GM23248 (cell line): ENCODE measurements around the gene GALNT16. TPM values are rescaled to one million over a fixed set of nuclear protein-coding genes. Genes with fewer than 3 reads are reported as not detected.

Source experiments
- DNase-seq: peaks from one replicate; pipeline ENCODE4 v3.0.0-alpha.2; 2015
- H2AFZ ChIP-seq: fragments of 200-600 bp; sonication (generic); 2 replicates; pipeline ENCODE4 v1.6.1; 2016; ENCODE audit warnings: antibody characterized with exemption
- H3F3A ChIP-seq: fragments of 200-600 bp; sonication (generic); 2 replicates; pipeline ENCODE4 v1.6.1; 2016; ENCODE audit warnings: mild to moderate bottlenecking, antibody characterized with exemption, mixed run types; ENCODE audit not compliant: insufficient read depth
- H3K27ac ChIP-seq: fragments of 200-600 bp; sonication (generic); 2 replicates; pipeline ENCODE4 v1.5.1; 2016; ENCODE audit warnings: mild to moderate bottlenecking
- H3K27me3 ChIP-seq: fragments of 200-600 bp; sonication (generic); replicated peaks from 2 replicates; pipeline ENCODE4 v1.6.1; 2016; ENCODE audit warnings: mild to moderate bottlenecking; ENCODE audit not compliant: insufficient read depth
- H3K36me3 ChIP-seq: fragments of 200-600 bp; sonication (generic); 2 replicates; pipeline ENCODE4 v1.6.1; 2016; ENCODE audit warnings: low read depth, mild to moderate bottlenecking
- H3K4me1 ChIP-seq: fragments of 200-600 bp; sonication (generic); 2 replicates; pipeline ENCODE4 v1.6.1; 2016; ENCODE audit warnings: mild to moderate bottlenecking; ENCODE audit not compliant: insufficient read depth
- H3K4me2 ChIP-seq: fragments of 200-600 bp; sonication (generic); one replicate; pipeline ENCODE4 v1.6.1; 2016; ENCODE audit warnings: mild to moderate bottlenecking; ENCODE audit not compliant: unreplicated experiment
- H3K4me3 ChIP-seq: fragments of 200-600 bp; sonication (generic); 2 replicates; pipeline ENCODE4 v1.5.1; 2016; ENCODE audit warnings: mild to moderate bottlenecking
- H3K79me2 ChIP-seq: fragments of 200-600 bp; sonication (generic); 2 replicates; pipeline ENCODE4 v1.6.1; 2016; ENCODE audit warnings: mild to moderate bottlenecking; ENCODE audit not compliant: insufficient read depth
- H3K9ac ChIP-seq: fragments of 200-600 bp; sonication (generic); 2 replicates; pipeline ENCODE4 v1.6.1; 2016; ENCODE audit warnings: mild to moderate bottlenecking
- H3K9me2 ChIP-seq: fragments of 200-600 bp; sonication (generic); 2 replicates; pipeline ENCODE4 v1.6.1; 2016; ENCODE audit warnings: mixed run types, mild to moderate bottlenecking, moderate library complexity; ENCODE audit not compliant: insufficient read depth
- H3K9me3 ChIP-seq: fragments of 200-600 bp; sonication (generic); one replicate; pipeline ENCODE4 v1.6.1; 2017; ENCODE audit warnings: low read depth
- H4K20me1 ChIP-seq: fragments of 200-600 bp; sonication (generic); 2 replicates; pipeline ENCODE4 v1.6.0; 2016; ENCODE audit not compliant: insufficient read depth
- EZH2 ChIP-seq: fragments of 200-600 bp; sonication (generic); IDR thresholded peaks from 2 replicates; pipeline ENCODE4 v1.6.1; 2018; ENCODE audit warnings: antibody characterized with exemption, mild to moderate bottlenecking; ENCODE audit not compliant: insufficient read depth, poor library complexity, severe bottlenecking
- EZH2phosphoT487 ChIP-seq: fragments of 200-600 bp; sonication (generic); IDR thresholded peaks from 2 replicates; pipeline ENCODE4 v1.6.1; 2018; ENCODE audit warnings: antibody characterized with exemption, moderate library complexity, mild to moderate bottlenecking, low read depth; ENCODE audit not compliant: insufficient read depth
- WGBS, 2 experiments: methylation state at CpG; one replicate each; pipeline ENCODE4 v1.1.6; 2015 to 2017; ENCODE audit warnings: low lambda C conversion rate in 2 of 2, low coverage in 1 of 2; ENCODE audit errors: missing lambda C conversion rate in 2 of 2; 5-methylcytosine and 5-hydroxymethylcytosine counted together
- in situ Hi-C: fragments of 300-500 bp; cut with MboI; formaldehyde crosslinking; loops from 2 replicates; pipeline ENCODE4 v1.15.0; 2020
- polyA plus RNA-seq: library from polyadenylated mRNA; unstranded; fragments of >200 nt; fragmentation: Nextera tagmentation; extraction: Ambion mirVana; gene quantifications from 2 replicates; pipeline ENCODE4 v1.2.1, GENCODE V29; 2016
- total RNA-seq: library from RNA; depleted of rRNA; stranded (reverse); fragments of >200 nt; shearing (Covaris generic); gene quantifications from 2 replicates; pipeline ENCODE4 v1.2.3, GENCODE V29; 2014

The GALNT16 gene
- total and polyA plus RNA-seq, 2 experiments from 2014 or later = 0.59 to 1.4 TPM

GRCh38 chr14:69351385-69351784 is 91.4 kb downstream of the GALNT16 start:
- Histone ChIP-seq H2AFZ (no peak overlapping the region), H4K20me1 (no peaks in the 10 kb centered on the region), H3K27ac (no peak overlapping the region), H3K9me2 (no peaks in the 10 kb centered on the region), H3K27me3 (no peaks in the 10 kb centered on the region), H3K4me1 (peaks cover 12% of the 10 kb centered on the region), H3K9me3 (no peaks in the 10 kb centered on the region), H3F3A (0 out of 2 replicates have a peak, but pooled peaks cover 4% of the 10 kb centered on the region), H3K4me3 (no peak overlapping the region), H3K4me2 (no peak overlapping the region), H3K9ac (no peak overlapping the region), H3K36me3 (no peaks in the 10 kb centered on the region), H3K79me2 (no peaks in the 10 kb centered on the region)
- no peak for TF ChIP-seq EZH2phosphoT487
- no peak for TF ChIP-seq EZH2
- no peak for DNase-seq
- 50 to 63% methylated on average over 3 of the region's 3 CpGs for WGBS, 2 experiments
- in situ Hi-C loops = no loop called here

GRCh38 chr14:69351911-69352310 is 92.0 kb downstream of the GALNT16 start:
- DNase-seq = no peak
- in situ Hi-C loops = no loop called here

GRCh38 chr14:69353168-69353567 is 93.2 kb downstream of the GALNT16 start:
- Histone ChIP-seq H4K20me1 (no peaks in the 10 kb centered on the region), H3K9me3 (no peaks in the 10 kb centered on the region), H2AFZ (no peak overlapping the region), H3K27me3 (no peaks in the 10 kb centered on the region), H3F3A (0 out of 2 replicates have a peak, but pooled peaks cover 4% of the 10 kb centered on the region), H3K79me2 (no peaks in the 10 kb centered on the region), H3K4me2 (no peak overlapping the region), H3K27ac (no peak overlapping the region), H3K36me3 (no peaks in the 10 kb centered on the region), H3K4me1 (peaks cover 12% of the 10 kb centered on the region), H3K9me2 (no peaks in the 10 kb centered on the region), H3K9ac (no peak overlapping the region), H3K4me3 (no peak overlapping the region)
- no peak for DNase-seq
- in situ Hi-C loops = no loop called here
- no peak for TF ChIP-seq EZH2
- no peak for TF ChIP-seq EZH2phosphoT487
- WGBS, 2 experiments = 72 to 78% methylated on average over 3 of the region's 3 CpGs

More at GRCh38 chr14:69351911-69352310, 92.0 kb downstream of the GALNT16 start:
- no peaks in the 10 kb centered on the region for H3K27me3 ChIP-seq
- no peaks in the 10 kb centered on the region for H3K9me3 ChIP-seq
- H3K9ac ChIP-seq = no peak overlapping the region
- no peak overlapping the region for H2AFZ ChIP-seq
- H3K9me2 ChIP-seq = no peaks in the 10 kb centered on the region
- H4K20me1 ChIP-seq = no peaks in the 10 kb centered on the region
- no peak overlapping the region for H3K27ac ChIP-seq
- 0 out of 2 replicates have a peak, but pooled peaks cover 4% of the 10 kb centered on the region for H3F3A ChIP-seq
- 63 to 68% methylated on average over 5 of the region's 5 CpGs for WGBS, 2 experiments
- peaks cover 12% of the 10 kb centered on the region for H3K4me1 ChIP-seq
- H3K79me2 ChIP-seq = no peaks in the 10 kb centered on the region
- no peaks in the 10 kb centered on the region for H3K36me3 ChIP-seq
- TF ChIP-seq EZH2 (no peak), EZH2phosphoT487 (no peak)
- H3K4me2 ChIP-seq = no peak overlapping the region
- no peak overlapping the region for H3K4me3 ChIP-seq

- TF ChIP-seq EZH2 = no peak
- TF ChIP-seq EZH2phosphoT487 = no peak
These were observed 94.6 kb downstream of the GALNT16 start for GRCh38 chr14:69354383-69355153.

More at GRCh38 chr14:69354383-69355153, 94.6 kb downstream of the GALNT16 start:
- DNase-seq = no peak
- 0 out of 2 replicates have a peak, but pooled peaks cover 4% of the 10 kb centered on the region for H3F3A ChIP-seq
- H3K4me1 ChIP-seq = peaks cover 12% of the 10 kb centered on the region
- H3K9me3 ChIP-seq = no peaks in the 10 kb centered on the region
- H3K9me2 ChIP-seq = no peaks in the 10 kb centered on the region
- H4K20me1 ChIP-seq = no peaks in the 10 kb centered on the region
- H3K4me3 ChIP-seq = no peak overlapping the region
- H2AFZ ChIP-seq = no peak overlapping the region
- H3K4me2 ChIP-seq = no peak overlapping the region
- no peaks in the 10 kb centered on the region for H3K36me3 ChIP-seq
- no peaks in the 10 kb centered on the region for H3K27me3 ChIP-seq
- no peak overlapping the region for H3K27ac ChIP-seq
- WGBS, 2 experiments = 68 to 72% methylated on average over 11 of the region's 11 CpGs
- no peak overlapping the region for H3K9ac ChIP-seq
- in situ Hi-C loops = no loop called here
- H3K79me2 ChIP-seq = no peaks in the 10 kb centered on the region
